Measurements from ENCODE around the gene EDC3.

DNA sequence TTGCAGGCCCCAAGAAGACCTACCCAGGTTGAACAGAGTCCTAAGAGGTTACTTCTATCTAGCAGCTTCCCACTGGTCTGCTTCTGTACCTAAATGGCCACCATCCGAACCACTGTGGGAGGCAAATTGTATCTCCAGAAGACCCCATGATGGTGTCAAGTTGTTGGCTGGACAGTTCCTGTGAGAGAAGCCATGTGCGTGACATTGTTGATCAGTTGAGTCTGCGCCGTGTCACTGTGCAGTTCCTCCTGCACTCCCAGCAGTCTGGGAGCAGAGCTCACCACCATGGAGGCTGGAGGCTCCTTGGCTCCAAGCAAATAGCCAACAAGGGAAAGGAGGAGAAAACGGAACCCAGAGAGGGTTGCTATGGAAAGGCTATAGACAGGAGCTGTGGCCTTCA, 37.0 kb upstream of the EDC3 start:
- TF ChIP-seq SMC3 (IDR thresholded peaks at IDR 0.05; ENCODE audit: low read depth, low read length) = no peak
- no peak for TF ChIP-seq TCF12 (IDR thresholded peaks at IDR 0.05)
- TF ChIP-seq CTCF (IDR thresholded peaks at IDR 0.05) = no peak
- TF ChIP-seq FOSL2 (IDR thresholded peaks at IDR 0.05; ENCODE audit: borderline replicate concordance, low read depth) = no peak
- TF ChIP-seq, protein P1, sequence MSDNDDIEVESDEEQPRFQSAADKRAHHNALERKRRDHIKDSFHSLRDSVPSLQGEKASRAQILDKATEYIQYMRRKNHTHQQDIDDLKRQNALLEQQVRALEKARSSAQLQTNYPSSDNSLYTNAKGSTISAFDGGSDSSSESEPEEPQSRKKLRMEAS (IDR thresholded peaks at IDR 0.05; ENCODE audit: low read depth) = no peak
- no peak for TF ChIP-seq POLR2AphosphoS5 (IDR thresholded peaks at IDR 0.05; ENCODE audit: low read depth, low read length)
- TF ChIP-seq EZH2phosphoT487 (IDR thresholded peaks at IDR 0.05; ENCODE audit: borderline replicate concordance, low read depth) = no peak
- TF ChIP-seq SIN3A (IDR thresholded peaks at IDR 0.05; ENCODE audit: borderline replicate concordance, low read depth, low read length) = no peak
- no peak for TF ChIP-seq MXI1 (IDR thresholded peaks at IDR 0.05; ENCODE audit: low read depth, low read length)
- TF ChIP-seq, protein P2, sequence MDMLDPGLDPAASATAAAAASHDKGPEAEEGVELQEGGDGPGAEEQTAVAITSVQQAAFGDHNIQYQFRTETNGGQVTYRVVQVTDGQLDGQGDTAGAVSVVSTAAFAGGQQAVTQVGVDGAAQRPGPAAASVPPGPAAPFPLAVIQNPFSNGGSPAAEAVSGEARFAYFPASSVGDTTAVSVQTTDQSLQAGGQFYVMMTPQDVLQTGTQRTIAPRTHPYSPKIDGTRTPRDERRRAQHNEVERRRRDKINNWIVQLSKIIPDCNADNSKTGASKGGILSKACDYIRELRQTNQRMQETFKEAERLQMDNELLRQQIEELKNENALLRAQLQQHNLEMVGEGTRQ (IDR thresholded peaks at IDR 0.05; ENCODE audit: borderline replicate concordance, low read depth, low read length) = no peak
- no peak for TF ChIP-seq FOXM1 (IDR thresholded peaks at IDR 0.05; ENCODE audit: low read depth)
